Measurements from ENCODE around the gene CA11.

Gene CA11

DNA sequence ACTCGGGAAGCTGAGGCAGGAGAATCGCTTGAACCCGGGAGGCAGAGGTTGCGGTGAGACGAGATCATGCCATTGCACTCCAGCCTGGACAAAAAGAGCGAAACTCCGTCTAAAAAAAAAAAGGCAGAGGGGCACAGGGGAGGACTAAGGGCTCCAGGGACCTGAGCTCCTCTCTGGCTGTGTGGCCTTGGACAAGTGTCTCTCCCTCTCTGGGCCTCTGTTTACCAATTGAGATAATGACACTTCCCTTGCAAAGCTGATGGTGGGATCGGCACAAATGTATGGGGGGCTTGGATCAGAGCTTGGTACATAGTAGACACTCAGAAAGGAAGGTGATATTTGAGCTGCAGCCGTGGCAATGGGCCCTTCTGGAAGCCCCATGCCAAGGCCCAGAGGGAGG is 50.8 kb downstream of the CA11 start:
- TF ChIP-seq, protein P1, sequence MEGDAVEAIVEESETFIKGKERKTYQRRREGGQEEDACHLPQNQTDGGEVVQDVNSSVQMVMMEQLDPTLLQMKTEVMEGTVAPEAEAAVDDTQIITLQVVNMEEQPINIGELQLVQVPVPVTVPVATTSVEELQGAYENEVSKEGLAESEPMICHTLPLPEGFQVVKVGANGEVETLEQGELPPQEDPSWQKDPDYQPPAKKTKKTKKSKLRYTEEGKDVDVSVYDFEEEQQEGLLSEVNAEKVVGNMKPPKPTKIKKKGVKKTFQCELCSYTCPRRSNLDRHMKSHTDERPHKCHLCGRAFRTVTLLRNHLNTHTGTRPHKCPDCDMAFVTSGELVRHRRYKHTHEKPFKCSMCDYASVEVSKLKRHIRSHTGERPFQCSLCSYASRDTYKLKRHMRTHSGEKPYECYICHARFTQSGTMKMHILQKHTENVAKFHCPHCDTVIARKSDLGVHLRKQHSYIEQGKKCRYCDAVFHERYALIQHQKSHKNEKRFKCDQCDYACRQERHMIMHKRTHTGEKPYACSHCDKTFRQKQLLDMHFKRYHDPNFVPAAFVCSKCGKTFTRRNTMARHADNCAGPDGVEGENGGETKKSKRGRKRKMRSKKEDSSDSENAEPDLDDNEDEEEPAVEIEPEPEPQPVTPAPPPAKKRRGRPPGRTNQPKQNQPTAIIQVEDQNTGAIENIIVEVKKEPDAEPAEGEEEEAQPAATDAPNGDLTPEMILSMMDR (IDR thresholded peaks at IDR 0.05; ENCODE audit: low read depth, low read length, missing control alignments): no peak

DNA sequence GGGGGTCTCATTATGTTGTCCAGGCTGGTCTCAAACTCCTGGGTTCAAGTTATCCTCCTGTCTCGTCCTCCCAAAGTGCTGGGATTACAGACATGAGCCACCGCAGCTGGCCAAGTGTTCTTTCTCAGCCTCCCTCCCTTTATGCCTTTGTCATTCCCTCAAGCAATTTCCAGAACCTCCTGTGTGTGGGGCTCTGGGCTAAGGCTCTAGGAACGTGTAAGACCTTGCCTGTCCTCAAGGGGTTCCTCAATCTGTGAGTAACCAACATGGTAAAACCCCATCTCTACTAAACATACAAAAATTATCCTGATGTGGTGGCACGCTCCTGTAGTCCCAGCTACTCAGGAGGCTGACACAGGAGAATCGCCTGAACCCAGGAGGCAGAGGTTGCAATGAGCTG is 55.0 kb downstream of the CA11 start:
- no peak overlapping the region for H3K4me3 ChIP-seq (ENCODE audit: low read depth, low read length)
- no peak for DNase-seq (ENCODE audit: low read depth)
- TF ChIP-seq, protein P1 (IDR thresholded peaks at IDR 0.05; ENCODE audit: low read depth, low read length, missing control alignments): no peak

More for the DNA sequence above, 50.8 kb downstream of the CA11 start:
- no peak overlapping the region for H3K4me3 ChIP-seq (ENCODE audit: low read depth, low read length)
- DNase-seq (ENCODE audit: low read depth): no peak

DNA sequence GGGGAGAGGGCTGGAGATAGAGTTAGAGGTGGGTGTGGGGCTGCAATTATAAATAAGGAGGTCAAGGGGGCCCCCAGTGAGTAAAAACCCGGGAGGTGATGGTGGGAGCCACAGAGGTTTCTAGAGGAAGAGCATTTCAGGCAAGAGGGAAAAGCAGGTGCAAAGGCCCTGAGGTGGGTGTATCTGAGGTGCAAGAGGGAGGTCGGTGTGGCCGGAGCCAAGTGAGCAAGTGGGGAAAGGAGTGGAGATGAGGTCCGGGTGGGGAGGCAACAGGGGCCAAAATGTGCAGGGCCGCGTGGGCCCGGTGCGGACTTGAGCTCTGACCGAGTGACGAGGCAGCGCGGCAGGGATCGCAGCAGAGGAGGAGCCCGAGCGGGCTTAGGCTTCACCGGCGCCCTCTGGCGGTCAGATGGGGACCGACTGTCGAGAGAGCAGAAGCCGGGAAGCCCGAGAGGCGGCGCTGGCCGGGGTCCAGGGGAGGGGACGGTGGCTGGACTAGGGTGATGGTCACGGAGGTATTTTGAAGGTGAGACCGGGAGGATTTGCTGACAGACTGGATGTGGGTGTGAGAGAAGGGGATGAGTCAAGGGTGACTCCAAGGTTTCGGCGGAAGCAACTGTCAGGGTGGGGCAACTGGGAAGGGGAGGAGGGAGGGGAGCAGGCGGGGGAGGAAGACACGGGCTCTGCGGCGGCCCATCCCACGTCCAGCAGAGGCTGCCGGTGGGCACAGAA is 57.2 kb downstream of the CA11 start:
- peak; percentile 35 for DNase-seq (ENCODE audit: low read depth)
- H3K4me3 ChIP-seq (ENCODE audit: low read depth, low read length): peak overlapping the region; percentile 25; the same call in 1 of the 2 replicates
- TF ChIP-seq, protein P1 (IDR thresholded peaks at IDR 0.05; ENCODE audit: low read depth, low read length, missing control alignments): peak; percentile 95

Measured in GM12864 (cell line).